ENCODE results near the gene SH3PXD2A.

DNA sequence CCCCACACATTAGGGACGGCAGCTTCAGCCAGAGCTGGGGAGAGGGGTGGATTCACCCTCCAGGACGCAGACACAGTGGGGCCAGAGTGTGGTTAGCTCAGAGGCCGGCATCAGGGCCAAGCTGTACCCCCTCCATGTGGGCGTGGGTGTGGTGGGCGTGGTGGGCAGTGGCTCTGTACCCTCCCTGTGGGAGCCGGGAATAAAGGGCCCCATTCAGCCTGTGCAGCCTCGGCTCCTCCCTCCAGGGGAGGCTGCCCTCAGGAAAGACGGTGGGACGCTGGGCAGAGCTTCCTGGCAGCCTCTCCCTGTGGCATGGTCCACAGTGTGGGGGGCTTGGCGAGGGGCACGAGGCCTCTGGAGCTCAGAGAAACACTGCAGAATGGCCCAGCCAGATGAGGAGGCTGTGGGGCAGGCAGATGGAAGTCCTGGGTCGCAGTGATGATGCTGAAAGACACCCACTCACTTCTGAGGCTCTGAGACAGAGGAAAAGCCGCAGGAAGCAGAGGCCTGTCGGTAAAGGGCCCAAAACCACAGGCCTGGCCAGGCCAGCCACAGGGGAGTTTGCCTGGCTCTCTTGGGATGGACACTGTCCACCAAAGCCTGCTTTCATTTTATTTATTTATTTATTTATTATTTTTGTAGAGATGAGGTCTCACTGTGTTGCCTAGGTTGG, 108.0 kb downstream of the SH3PXD2A start:
- no peak for TF ChIP-seq HDGF (IDR thresholded peaks at IDR 0.05)
- TF ChIP-seq, protein P1, sequence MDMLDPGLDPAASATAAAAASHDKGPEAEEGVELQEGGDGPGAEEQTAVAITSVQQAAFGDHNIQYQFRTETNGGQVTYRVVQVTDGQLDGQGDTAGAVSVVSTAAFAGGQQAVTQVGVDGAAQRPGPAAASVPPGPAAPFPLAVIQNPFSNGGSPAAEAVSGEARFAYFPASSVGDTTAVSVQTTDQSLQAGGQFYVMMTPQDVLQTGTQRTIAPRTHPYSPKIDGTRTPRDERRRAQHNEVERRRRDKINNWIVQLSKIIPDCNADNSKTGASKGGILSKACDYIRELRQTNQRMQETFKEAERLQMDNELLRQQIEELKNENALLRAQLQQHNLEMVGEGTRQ (IDR thresholded peaks at IDR 0.05; ENCODE audit: borderline replicate concordance, low read depth, low read length) = no peak
- TF ChIP-seq, protein P2, sequence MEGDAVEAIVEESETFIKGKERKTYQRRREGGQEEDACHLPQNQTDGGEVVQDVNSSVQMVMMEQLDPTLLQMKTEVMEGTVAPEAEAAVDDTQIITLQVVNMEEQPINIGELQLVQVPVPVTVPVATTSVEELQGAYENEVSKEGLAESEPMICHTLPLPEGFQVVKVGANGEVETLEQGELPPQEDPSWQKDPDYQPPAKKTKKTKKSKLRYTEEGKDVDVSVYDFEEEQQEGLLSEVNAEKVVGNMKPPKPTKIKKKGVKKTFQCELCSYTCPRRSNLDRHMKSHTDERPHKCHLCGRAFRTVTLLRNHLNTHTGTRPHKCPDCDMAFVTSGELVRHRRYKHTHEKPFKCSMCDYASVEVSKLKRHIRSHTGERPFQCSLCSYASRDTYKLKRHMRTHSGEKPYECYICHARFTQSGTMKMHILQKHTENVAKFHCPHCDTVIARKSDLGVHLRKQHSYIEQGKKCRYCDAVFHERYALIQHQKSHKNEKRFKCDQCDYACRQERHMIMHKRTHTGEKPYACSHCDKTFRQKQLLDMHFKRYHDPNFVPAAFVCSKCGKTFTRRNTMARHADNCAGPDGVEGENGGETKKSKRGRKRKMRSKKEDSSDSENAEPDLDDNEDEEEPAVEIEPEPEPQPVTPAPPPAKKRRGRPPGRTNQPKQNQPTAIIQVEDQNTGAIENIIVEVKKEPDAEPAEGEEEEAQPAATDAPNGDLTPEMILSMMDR (IDR thresholded peaks at IDR 0.05 in 2 of 3, conservative IDR thresholded peaks at IDR 0.05 in 1 of 3; ENCODE audit: control insufficient read depth in 2 of 3, extremely low read depth in 1 of 3, insufficient read depth in 1 of 3, low read depth in 3 of 3, low read length in 3 of 3) = no peak
- no peak for TF ChIP-seq DPF2 (IDR thresholded peaks at IDR 0.05)
- TF ChIP-seq, protein P3, sequence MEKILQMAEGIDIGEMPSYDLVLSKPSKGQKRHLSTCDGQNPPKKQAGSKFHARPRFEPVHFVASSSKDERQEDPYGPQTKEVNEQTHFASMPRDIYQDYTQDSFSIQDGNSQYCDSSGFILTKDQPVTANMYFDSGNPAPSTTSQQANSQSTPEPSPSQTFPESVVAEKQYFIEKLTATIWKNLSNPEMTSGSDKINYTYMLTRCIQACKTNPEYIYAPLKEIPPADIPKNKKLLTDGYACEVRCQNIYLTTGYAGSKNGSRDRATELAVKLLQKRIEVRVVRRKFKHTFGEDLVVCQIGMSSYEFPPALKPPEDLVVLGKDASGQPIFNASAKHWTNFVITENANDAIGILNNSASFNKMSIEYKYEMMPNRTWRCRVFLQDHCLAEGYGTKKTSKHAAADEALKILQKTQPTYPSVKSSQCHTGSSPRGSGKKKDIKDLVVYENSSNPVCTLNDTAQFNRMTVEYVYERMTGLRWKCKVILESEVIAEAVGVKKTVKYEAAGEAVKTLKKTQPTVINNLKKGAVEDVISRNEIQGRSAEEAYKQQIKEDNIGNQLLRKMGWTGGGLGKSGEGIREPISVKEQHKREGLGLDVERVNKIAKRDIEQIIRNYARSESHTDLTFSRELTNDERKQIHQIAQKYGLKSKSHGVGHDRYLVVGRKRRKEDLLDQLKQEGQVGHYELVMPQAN (conservative IDR thresholded peaks at IDR 0.05) = no peak
- TF ChIP-seq ZNF207 (IDR thresholded peaks at IDR 0.05; ENCODE audit: borderline replicate concordance) = no peak
- TF ChIP-seq, protein P4, sequence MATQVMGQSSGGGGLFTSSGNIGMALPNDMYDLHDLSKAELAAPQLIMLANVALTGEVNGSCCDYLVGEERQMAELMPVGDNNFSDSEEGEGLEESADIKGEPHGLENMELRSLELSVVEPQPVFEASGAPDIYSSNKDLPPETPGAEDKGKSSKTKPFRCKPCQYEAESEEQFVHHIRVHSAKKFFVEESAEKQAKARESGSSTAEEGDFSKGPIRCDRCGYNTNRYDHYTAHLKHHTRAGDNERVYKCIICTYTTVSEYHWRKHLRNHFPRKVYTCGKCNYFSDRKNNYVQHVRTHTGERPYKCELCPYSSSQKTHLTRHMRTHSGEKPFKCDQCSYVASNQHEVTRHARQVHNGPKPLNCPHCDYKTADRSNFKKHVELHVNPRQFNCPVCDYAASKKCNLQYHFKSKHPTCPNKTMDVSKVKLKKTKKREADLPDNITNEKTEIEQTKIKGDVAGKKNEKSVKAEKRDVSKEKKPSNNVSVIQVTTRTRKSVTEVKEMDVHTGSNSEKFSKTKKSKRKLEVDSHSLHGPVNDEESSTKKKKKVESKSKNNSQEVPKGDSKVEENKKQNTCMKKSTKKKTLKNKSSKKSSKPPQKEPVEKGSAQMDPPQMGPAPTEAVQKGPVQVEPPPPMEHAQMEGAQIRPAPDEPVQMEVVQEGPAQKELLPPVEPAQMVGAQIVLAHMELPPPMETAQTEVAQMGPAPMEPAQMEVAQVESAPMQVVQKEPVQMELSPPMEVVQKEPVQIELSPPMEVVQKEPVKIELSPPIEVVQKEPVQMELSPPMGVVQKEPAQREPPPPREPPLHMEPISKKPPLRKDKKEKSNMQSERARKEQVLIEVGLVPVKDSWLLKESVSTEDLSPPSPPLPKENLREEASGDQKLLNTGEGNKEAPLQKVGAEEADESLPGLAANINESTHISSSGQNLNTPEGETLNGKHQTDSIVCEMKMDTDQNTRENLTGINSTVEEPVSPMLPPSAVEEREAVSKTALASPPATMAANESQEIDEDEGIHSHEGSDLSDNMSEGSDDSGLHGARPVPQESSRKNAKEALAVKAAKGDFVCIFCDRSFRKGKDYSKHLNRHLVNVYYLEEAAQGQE (IDR thresholded peaks at IDR 0.05; ENCODE audit: low read depth, low read length) = no peak
- no peak for TF ChIP-seq EP300 (IDR thresholded peaks at IDR 0.05; ENCODE audit: borderline replicate concordance in 1 of 2, control insufficient read depth in 1 of 2, low read depth in 2 of 2, low read length in 2 of 2)
- no peak for TF ChIP-seq SPI1 (IDR thresholded peaks at IDR 0.05; ENCODE audit: borderline replicate concordance, insufficient read depth, low read depth, low read length)
- TF ChIP-seq NR2C2 (IDR thresholded peaks at IDR 0.05; ENCODE audit: borderline replicate concordance, control insufficient read depth, insufficient read length, low read depth) = no peak
- TF ChIP-seq EZH2 (IDR thresholded peaks at IDR 0.05; ENCODE audit: borderline replicate concordance, control insufficient read depth, low read depth, low read length) = no peak
- no peak for TF ChIP-seq ESRRA (IDR thresholded peaks at IDR 0.05; ENCODE audit: low read length)

Measured in GM12878 (cell line).